HEK293 (cell line): Measurements from ENCODE around the gene POLN.

Source experiments
- CTCF ChIP-seq: fragments of 450-650 bp; formaldehyde crosslinking; IDR thresholded peaks from 2 replicates; pipeline ENCODE4 v1.5.1; 2016; ENCODE audit warnings: missing biosample characterization, missing genetic modification characterization
- HIC1 ChIP-seq: fragments of 450-650 bp; formaldehyde crosslinking; IDR thresholded peaks from 2 replicates; pipeline ENCODE4 v1.5.1; 2016; ENCODE audit warnings: missing biosample characterization, missing genetic modification characterization
- TCF7L2 ChIP-seq: IDR thresholded peaks from 2 replicates; pipeline ENCODE4 v1.6.1; 2011; ENCODE audit warnings: low read depth, mild to moderate bottlenecking, inconsistent platforms, low read length, moderate library complexity, borderline replicate concordance
- ZFP69B ChIP-seq: fragments of 450-650 bp; formaldehyde crosslinking; IDR thresholded peaks from 2 replicates; pipeline ENCODE4 v1.5.1; 2016; ENCODE audit warnings: missing biosample characterization, missing genetic modification characterization
- ZNF148 ChIP-seq: fragments of 450-650 bp; formaldehyde crosslinking; IDR thresholded peaks from 2 replicates; pipeline ENCODE4 v1.5.0; 2017; ENCODE audit warnings: missing biosample characterization, missing genetic modification characterization, borderline replicate concordance
- ZNF214 ChIP-seq: fragments of 450-650 bp; formaldehyde crosslinking; IDR thresholded peaks from 2 replicates; pipeline ENCODE4 v1.5.1; 2017; ENCODE audit warnings: missing biosample characterization, mild to moderate bottlenecking, missing genetic modification characterization, borderline replicate concordance
- ZNF366 ChIP-seq: fragments of 450-650 bp; formaldehyde crosslinking; conservative IDR thresholded peaks from 2 replicates; pipeline ENCODE4 v1.5.1; 2016; ENCODE audit warnings: missing biosample characterization, missing genetic modification characterization
- ZNF501 ChIP-seq: fragments of 450-650 bp; formaldehyde crosslinking; IDR thresholded peaks from 2 replicates; pipeline ENCODE4 v1.5.1; 2016; ENCODE audit warnings: missing biosample characterization, missing genetic modification characterization
- ZNF548 ChIP-seq: fragments of 450-650 bp; formaldehyde crosslinking; IDR thresholded peaks from 2 replicates; pipeline ENCODE4 v1.5.1; 2016; ENCODE audit warnings: missing biosample characterization, missing genetic modification characterization
- ZNF561 ChIP-seq: fragments of 450-650 bp; IDR thresholded peaks from 2 replicates; pipeline ENCODE4 v1.5.1; 2018; ENCODE audit warnings: missing biosample characterization, missing genetic modification characterization, borderline replicate concordance
- ZNF658 ChIP-seq: fragments of 450-650 bp; formaldehyde crosslinking; IDR thresholded peaks from 2 replicates; pipeline ENCODE4; 2016; ENCODE audit warnings: missing biosample characterization, missing genetic modification characterization
- ZNF768 ChIP-seq: fragments of 450-650 bp; formaldehyde crosslinking; IDR thresholded peaks from 2 replicates; pipeline ENCODE4 v1.5.1; 2018; ENCODE audit warnings: missing biosample characterization, mild to moderate bottlenecking, missing genetic modification characterization

- TF ChIP-seq ZNF548 (no peak), ZNF658 (tag by site-specific recombination) (no peak), ZNF214 (tag by site-specific recombination) (no peak), ZNF501 (tag by site-specific recombination) (no peak), CTCF (tag by site-specific recombination) (no peak), ZNF561 (no peak), ZNF366 (no peak), TCF7L2 (no peak), ZNF148 (no peak), HIC1 (no peak), ZNF768 (tag by site-specific recombination) (no peak), ZFP69B (tag by site-specific recombination) (no peak)
Observed at GRCh38 chr4:2090642-2091041, 151.3 kb downstream of the POLN start.
